Measurements from ENCODE around the gene CDCA7.
"Not testable (repeated sequence)": the region's sequence is repeated elsewhere in the genome, so short reads cannot be mapped to it uniquely, and the experiment has no call there.

- TF ChIP-seq ZNF274 (IDR thresholded peaks at IDR 0.05; ENCODE audit: low read depth, low read length); SUZ12 (IDR thresholded peaks at IDR 0.05; ENCODE audit: extremely low read depth, insufficient read depth, insufficient read length); YY1 (IDR thresholded peaks at IDR 0.05; ENCODE audit: insufficient read depth, insufficient read length): not testable (repeated sequence)
Observed at GRCh38 chr2:173333003-173333402, 21.7 kb upstream of the CDCA7 start.

Measured in NT2/D1 (cell line).